ENCODE results near the gene KCNMA1. TPM values are rescaled to one million over a fixed set of nuclear protein-coding genes. Genes with fewer than 3 reads are reported as not detected.

KCNMA1 gene
- total RNA-seq, 1 experiment from 2014 or later = 0.70 TPM

DNA sequence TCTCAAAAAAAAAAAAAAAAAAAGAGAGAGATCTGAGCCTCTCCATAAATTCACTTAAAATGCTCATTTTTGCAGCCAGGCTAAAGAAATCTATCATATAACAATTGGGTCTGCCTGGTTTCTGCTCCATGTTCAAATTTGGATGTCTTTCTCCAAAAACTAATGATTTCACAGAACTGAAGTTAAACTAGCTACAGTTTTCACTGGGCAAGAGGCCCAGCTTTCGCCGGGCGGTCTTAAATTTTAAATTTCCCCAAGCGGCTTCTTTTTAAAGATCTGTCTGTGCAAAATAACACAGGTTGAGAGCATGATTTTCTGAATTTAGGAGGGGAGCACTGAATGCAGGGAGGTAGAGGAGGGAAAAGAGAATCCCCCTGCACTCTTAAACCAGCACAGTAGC is 603.4 kb downstream of the KCNMA1 start:
- DNase-seq = peak in 1 of 2 experiments; percentile 9
- POLR2A ChIA-PET (ENCODE audit: unreplicated experiment) = no interaction called here
- intact Hi-C loops (cut with micrococcal nuclease; ENCODE audit: unreplicated experiment) = no loop called here
- H3K9me3 ChIP-seq (ENCODE audit: insufficient read depth, low read depth) = no peaks in the 10 kb centered on the region
- H4K20me1 ChIP-seq (ENCODE audit: insufficient read depth) = no peaks in the 10 kb centered on the region
- H3K27ac ChIP-seq = no peak overlapping the region
- no peak overlapping the region for H3K4me3 ChIP-seq
- no TSS peak for BruUV-seq (replicated peaks)
- no peak overlapping the region for H3K4me2 ChIP-seq
- TF ChIP-seq EZH2 (IDR thresholded peaks at IDR 0.05; ENCODE audit: low read depth) = no peak
- TF ChIP-seq, protein P1, sequence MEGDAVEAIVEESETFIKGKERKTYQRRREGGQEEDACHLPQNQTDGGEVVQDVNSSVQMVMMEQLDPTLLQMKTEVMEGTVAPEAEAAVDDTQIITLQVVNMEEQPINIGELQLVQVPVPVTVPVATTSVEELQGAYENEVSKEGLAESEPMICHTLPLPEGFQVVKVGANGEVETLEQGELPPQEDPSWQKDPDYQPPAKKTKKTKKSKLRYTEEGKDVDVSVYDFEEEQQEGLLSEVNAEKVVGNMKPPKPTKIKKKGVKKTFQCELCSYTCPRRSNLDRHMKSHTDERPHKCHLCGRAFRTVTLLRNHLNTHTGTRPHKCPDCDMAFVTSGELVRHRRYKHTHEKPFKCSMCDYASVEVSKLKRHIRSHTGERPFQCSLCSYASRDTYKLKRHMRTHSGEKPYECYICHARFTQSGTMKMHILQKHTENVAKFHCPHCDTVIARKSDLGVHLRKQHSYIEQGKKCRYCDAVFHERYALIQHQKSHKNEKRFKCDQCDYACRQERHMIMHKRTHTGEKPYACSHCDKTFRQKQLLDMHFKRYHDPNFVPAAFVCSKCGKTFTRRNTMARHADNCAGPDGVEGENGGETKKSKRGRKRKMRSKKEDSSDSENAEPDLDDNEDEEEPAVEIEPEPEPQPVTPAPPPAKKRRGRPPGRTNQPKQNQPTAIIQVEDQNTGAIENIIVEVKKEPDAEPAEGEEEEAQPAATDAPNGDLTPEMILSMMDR (conservative IDR thresholded peaks at IDR 0.05) = no peak
- no peaks in the 10 kb centered on the region for H3K36me3 ChIP-seq (ENCODE audit: low read depth)
- H3K79me2 ChIP-seq (ENCODE audit: low read depth) = no peaks in the 10 kb centered on the region
- no peaks in the 10 kb centered on the region for H3F3A ChIP-seq (ENCODE audit: insufficient read depth, low read depth)
- H2AFZ ChIP-seq = no peak overlapping the region
- CTCF ChIA-PET = no interaction called here
- H3K27me3 ChIP-seq (ENCODE audit: insufficient read depth, low read depth) = peaks cover 14% of the 10 kb centered on the region
- no peaks in the 10 kb centered on the region for H3K4me1 ChIP-seq (replicated peaks; ENCODE audit: insufficient read depth)
- H3K9me2 ChIP-seq (ENCODE audit: insufficient read depth) = no peaks in the 10 kb centered on the region

DNA sequence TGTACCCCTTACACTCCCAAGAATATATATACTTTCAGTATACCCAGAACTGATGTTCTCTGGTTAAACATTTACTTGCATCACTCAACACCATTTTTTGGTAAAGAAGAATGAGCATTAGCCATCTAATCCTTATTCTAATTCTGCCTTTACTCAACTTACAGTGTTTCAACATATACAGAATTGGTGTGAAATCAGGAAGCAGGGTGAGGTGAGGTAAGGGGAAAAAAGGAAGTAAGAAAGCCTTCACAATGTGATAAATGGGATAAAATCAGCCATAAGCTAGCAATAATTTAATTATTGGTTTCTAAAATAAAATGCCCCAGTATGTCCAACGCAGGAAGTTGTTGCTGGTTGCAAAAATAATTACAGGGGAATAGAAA is 605.4 kb downstream of the KCNMA1 start:
- CTCF ChIA-PET = no interaction called here
- H3K4me1 ChIP-seq (replicated peaks; ENCODE audit: insufficient read depth) = no peaks in the 10 kb centered on the region
- H3K36me3 ChIP-seq (ENCODE audit: low read depth) = no peaks in the 10 kb centered on the region
- no peak overlapping the region for H3K27ac ChIP-seq
- H3K27me3 ChIP-seq (ENCODE audit: insufficient read depth, low read depth) = peaks cover 25% of the 10 kb centered on the region
- no peak overlapping the region for H2AFZ ChIP-seq
- H3K9me2 ChIP-seq (ENCODE audit: insufficient read depth) = no peaks in the 10 kb centered on the region
- DNase-seq = no peak
- H4K20me1 ChIP-seq (ENCODE audit: insufficient read depth) = no peaks in the 10 kb centered on the region
- no TSS peak for BruUV-seq (replicated peaks)
- no peak for TF ChIP-seq EZH2 (IDR thresholded peaks at IDR 0.05; ENCODE audit: low read depth)
- TF ChIP-seq, protein P1 (conservative IDR thresholded peaks at IDR 0.05) = no peak
- no peak overlapping the region for H3K4me3 ChIP-seq
- intact Hi-C loops (cut with micrococcal nuclease; ENCODE audit: unreplicated experiment) = no loop called here
- H3K79me2 ChIP-seq (ENCODE audit: low read depth) = no peaks in the 10 kb centered on the region
- H3F3A ChIP-seq (ENCODE audit: insufficient read depth, low read depth) = no peaks in the 10 kb centered on the region
- no peaks in the 10 kb centered on the region for H3K9me3 ChIP-seq (ENCODE audit: insufficient read depth, low read depth)
- POLR2A ChIA-PET (ENCODE audit: unreplicated experiment) = no interaction called here
- no peak overlapping the region for H3K4me2 ChIP-seq

DNA sequence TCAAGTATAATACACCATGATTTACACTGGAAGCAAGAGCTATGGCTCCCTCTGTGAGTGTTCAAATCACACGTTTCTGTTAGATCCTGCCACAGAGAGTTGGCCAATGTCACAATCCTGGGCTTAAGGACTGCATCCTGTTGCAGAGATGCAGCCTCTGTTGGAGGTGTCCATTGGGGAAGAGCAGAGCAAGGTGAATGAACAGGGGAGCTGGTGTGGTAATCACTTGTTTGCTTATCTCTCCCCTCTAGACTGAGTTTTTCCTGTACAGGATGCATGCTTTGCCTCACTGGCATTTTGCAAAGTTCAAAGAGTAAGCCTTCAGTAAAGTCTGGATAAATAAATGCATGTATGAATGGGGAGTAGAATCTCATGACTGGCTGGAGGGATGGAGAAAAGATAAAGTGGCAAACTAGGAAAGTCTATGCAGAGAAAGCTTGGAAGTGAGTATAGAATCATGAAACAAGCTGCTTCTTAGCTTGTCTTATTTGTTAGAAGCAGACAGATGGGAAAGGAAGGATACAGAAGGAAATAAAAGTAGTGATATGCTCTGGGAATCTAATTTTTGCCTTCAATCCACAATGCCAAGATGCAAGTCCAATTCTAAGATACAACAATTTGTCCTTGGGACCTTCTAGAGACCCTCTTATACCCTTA is 605.9 kb downstream of the KCNMA1 start:
- Histone ChIP-seq H3K9me3 (ENCODE audit: insufficient read depth, low read depth) (no peaks in the 10 kb centered on the region), H3K4me3 (no peak overlapping the region), H3K27ac (no peak overlapping the region), H3F3A (ENCODE audit: insufficient read depth, low read depth) (no peaks in the 10 kb centered on the region), H3K4me1 (replicated peaks; ENCODE audit: insufficient read depth) (no peaks in the 10 kb centered on the region), H4K20me1 (ENCODE audit: insufficient read depth) (no peaks in the 10 kb centered on the region), H3K36me3 (ENCODE audit: low read depth) (no peaks in the 10 kb centered on the region), H3K4me2 (no peak overlapping the region), H2AFZ (no peak overlapping the region), H3K27me3 (ENCODE audit: insufficient read depth, low read depth) (peaks cover 27% of the 10 kb centered on the region), H3K9me2 (ENCODE audit: insufficient read depth) (no peaks in the 10 kb centered on the region), H3K79me2 (ENCODE audit: low read depth) (no peaks in the 10 kb centered on the region)
- POLR2A ChIA-PET (ENCODE audit: unreplicated experiment) = no interaction called here
- BruUV-seq (replicated peaks) = no TSS peak
- DNase-seq = peak in 1 of 2 experiments; percentile 18
- TF ChIP-seq EZH2 (IDR thresholded peaks at IDR 0.05; ENCODE audit: low read depth) = no peak
- TF ChIP-seq, protein P1 (conservative IDR thresholded peaks at IDR 0.05) = no peak
- intact Hi-C loops (cut with micrococcal nuclease; ENCODE audit: unreplicated experiment) = no loop called here
- CTCF ChIA-PET = no interaction called here

Measured in PC-9 (cell line).